MCF 10A (cell line): Measurements from ENCODE around the gene RIMS3. TPM values are rescaled to one million over a fixed set of nuclear protein-coding genes. Genes with fewer than 3 reads are reported as not detected.

Source experiments
- BruUV-seq: library from RNA; stranded (reverse); fragments of 400-500 nt; replicated peaks from 2 replicates; lab custom pipeline; 2021; lab: Mats Ljungman, UMichigan
- CTCF ChIA-PET: fragments of 300-600 bp; sonication (Branson Sonifier 250); formaldehyde crosslinking; extraction: SDS; loops from one replicate; lab custom pipeline; 2021; ENCODE audit warnings: antibody characterized with exemption, inconsistent platforms; lab: Yijun Ruan, JAX
- POLR2A ChIA-PET: fragments of 300-600, 350-650 bp; sonication (Branson Sonifier 250); formaldehyde crosslinking; extraction: SDS; loops from one replicate; lab custom pipeline; 2020; ENCODE audit warnings: antibody characterized with exemption, inconsistent platforms; lab: Yijun Ruan, JAX
- DNase-seq: peaks from one replicate; pipeline ENCODE4 v3.0.0-alpha.2; 2018; ENCODE audit not compliant: unreplicated experiment
- H3K27ac Mint-ChIP-seq: one replicate; pipeline ENCODE4 v1.8.0; 2022; ENCODE audit warnings: mild to moderate bottlenecking, low read depth, mixed read lengths; ENCODE audit not compliant: unreplicated experiment
- H3K27me3 Mint-ChIP-seq: one replicate; pipeline ENCODE4 v1.8.0; 2022; ENCODE audit warnings: mixed read lengths; ENCODE audit not compliant: insufficient read depth, unreplicated experiment
- H3K36me3 Mint-ChIP-seq: one replicate; pipeline ENCODE4 v1.8.0; 2022; ENCODE audit warnings: mild to moderate bottlenecking, moderate library complexity, mixed read lengths; ENCODE audit not compliant: insufficient read depth, unreplicated experiment
- H3K4me1 Mint-ChIP-seq: one replicate; pipeline ENCODE4 v1.8.0; 2022; ENCODE audit warnings: mixed read lengths; ENCODE audit not compliant: insufficient read depth, unreplicated experiment
- H3K4me3 Mint-ChIP-seq: one replicate; pipeline ENCODE4 v1.8.0; 2022; ENCODE audit warnings: mild to moderate bottlenecking, moderate library complexity, mixed read lengths; ENCODE audit not compliant: unreplicated experiment
- H3K9me3 Mint-ChIP-seq: one replicate; pipeline ENCODE4 v1.8.0; 2022; ENCODE audit warnings: mixed read lengths; ENCODE audit not compliant: unreplicated experiment
- intact Hi-C: fragments of 100-400 bp; cut with micrococcal nuclease; formaldehyde crosslinking; loops from 2 replicates; pipeline ENCODE4 v1.14.1; 2022
- total RNA-seq: library from RNA; stranded (reverse); gene quantifications from 2 replicates; pipeline ENCODE4 v1.2.3, GENCODE V29; 2022
- TF ChIP-seq, protein P1 (sequence below): fragments of 200-600 bp; IDR thresholded peaks from one replicate; pipeline ENCODE4 v1.8.0; 2022; ENCODE audit warnings: antibody characterized with exemption, mild to moderate bottlenecking; ENCODE audit not compliant: unreplicated experiment

The RIMS3 gene
- total RNA-seq, 1 experiment from 2014 or later, result 0.58 TPM

DNA sequence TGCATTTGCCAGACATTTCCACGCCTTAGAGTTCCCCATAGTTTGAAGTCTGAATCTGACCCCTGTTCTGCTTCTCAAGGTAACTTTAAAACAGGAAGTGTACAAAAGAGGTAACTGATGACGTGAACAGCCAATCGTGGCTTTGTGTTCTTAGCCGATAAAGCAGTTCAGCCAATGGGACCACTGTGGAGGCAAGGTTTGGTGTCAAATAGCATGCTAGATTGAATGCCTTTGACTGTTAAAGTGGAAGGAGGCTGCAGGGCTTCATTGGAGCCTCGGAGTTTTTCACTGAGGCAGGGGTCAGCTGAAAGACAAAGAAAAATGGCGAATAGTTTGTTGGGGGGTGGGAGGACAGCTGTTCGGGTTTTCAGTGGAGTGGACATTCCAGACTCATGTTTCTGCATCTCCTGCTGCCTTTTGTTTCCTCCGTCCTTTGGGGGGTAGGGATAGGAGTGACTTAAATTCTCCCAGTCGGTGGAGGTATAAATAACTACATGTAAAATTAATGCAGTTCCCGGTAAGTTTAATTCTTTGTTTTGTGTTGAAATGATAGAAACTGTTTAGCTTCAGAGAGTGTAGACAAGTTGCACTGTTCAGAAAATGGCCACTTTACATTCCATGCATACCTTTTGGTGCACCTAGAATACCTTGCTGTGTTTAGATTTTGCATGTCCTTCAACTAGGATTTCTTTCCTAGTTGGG is 43.8 kb upstream of the RIMS3 start:
- ChIA-PET POLR2A (interaction anchor here (0.6 to 19.5 kb wide), 14 partner anchors 12 to 792 kb away, joined by 3 to 633 read pairs (median 6); partner anchors contain the start of genes NFYC, ZFP69B and ZNF684), CTCF (interaction anchor here (0.6 to 1.2 kb wide), 2 partner anchors 8 to 223 kb away, joined by 3 read pairs; no protein-coding TSS in a partner anchor)
- H3K36me3 Mint-ChIP-seq, result peaks cover 21% of the 10 kb centered on the region
- DNase-seq, result peak; percentile 97
- H3K4me1 Mint-ChIP-seq, result peaks cover 26% of the 10 kb centered on the region
- TF ChIP-seq, protein P1, sequence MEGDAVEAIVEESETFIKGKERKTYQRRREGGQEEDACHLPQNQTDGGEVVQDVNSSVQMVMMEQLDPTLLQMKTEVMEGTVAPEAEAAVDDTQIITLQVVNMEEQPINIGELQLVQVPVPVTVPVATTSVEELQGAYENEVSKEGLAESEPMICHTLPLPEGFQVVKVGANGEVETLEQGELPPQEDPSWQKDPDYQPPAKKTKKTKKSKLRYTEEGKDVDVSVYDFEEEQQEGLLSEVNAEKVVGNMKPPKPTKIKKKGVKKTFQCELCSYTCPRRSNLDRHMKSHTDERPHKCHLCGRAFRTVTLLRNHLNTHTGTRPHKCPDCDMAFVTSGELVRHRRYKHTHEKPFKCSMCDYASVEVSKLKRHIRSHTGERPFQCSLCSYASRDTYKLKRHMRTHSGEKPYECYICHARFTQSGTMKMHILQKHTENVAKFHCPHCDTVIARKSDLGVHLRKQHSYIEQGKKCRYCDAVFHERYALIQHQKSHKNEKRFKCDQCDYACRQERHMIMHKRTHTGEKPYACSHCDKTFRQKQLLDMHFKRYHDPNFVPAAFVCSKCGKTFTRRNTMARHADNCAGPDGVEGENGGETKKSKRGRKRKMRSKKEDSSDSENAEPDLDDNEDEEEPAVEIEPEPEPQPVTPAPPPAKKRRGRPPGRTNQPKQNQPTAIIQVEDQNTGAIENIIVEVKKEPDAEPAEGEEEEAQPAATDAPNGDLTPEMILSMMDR, result no peak
- intact Hi-C loops, result no loop called here
- no TSS peak for BruUV-seq
- H3K27me3 Mint-ChIP-seq, result no peaks in the 10 kb centered on the region
- peak overlapping the region; percentile 97 for H3K4me3 Mint-ChIP-seq
- no peaks in the 10 kb centered on the region for H3K9me3 Mint-ChIP-seq
- peak overlapping the region; percentile 90 for H3K27ac Mint-ChIP-seq

DNA sequence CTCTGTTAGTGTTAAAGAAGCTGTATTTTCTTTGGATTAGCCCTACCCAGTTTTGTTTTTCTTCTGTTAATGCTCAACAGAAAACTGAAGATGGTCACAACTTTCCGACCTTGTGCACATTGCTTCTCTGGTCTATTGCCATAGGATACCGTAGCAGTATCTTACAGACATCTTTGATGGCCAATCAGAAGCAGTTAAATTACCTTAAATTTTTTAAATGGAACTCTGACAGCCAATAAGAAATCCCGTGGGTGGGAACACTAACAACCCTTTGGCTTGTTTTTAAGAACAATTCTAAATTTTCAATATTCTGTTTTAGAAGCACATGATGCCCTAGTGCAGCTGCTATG is 43.2 kb upstream of the RIMS3 start:
- peak overlapping the region; percentile 90 for H3K27ac Mint-ChIP-seq
- no TSS peak for BruUV-seq
- H3K36me3 Mint-ChIP-seq, result peaks cover 18% of the 10 kb centered on the region

DNA sequence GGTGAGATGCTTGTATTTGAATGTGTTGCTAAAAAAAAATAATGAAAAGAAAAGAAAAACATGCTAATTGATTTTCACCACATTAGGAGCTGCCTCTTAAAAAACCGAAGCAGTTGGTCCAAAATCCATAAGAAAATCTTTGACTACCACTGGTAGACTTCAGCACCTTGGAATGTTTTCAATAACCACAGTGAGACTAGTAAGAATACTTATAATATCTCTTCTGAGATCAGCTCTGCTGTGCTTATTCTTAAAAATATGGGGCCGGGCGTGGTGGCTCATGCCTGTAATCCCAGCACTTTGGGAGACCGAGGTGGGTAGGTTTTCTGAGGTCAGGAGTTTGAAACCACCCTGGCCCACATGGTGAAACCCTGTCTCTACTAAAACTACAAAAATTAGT is 41.1 kb upstream of the RIMS3 start:
- H3K27ac Mint-ChIP-seq, result no peak overlapping the region
- H3K36me3 Mint-ChIP-seq, result peaks cover 8% of the 10 kb centered on the region
- POLR2A ChIA-PET, result interaction anchor here (0.9 to 8.2 kb wide), 2 partner anchors 14 to 45 kb away, joined by 3 to 138 read pairs; partner anchors contain the start of gene NFYC
- no peaks in the 10 kb centered on the region for H3K27me3 Mint-ChIP-seq
- H3K9me3 Mint-ChIP-seq, result no peaks in the 10 kb centered on the region
- no peak for DNase-seq
- intact Hi-C loops, result no loop called here
- H3K4me1 Mint-ChIP-seq, result peaks cover 23% of the 10 kb centered on the region
- TF ChIP-seq, protein P1, result no peak
- BruUV-seq, result no TSS peak
- no peak overlapping the region for H3K4me3 Mint-ChIP-seq
- CTCF ChIA-PET, result interaction anchor here (0.7 to 1.7 kb wide), 3 partner anchors 8 to 836 kb away, joined by 3 to 8 read pairs (median 3); no protein-coding TSS in a partner anchor

More for the DNA sequence above, 43.2 kb upstream of the RIMS3 start:
- Mint-ChIP-seq H3K4me1 (peaks cover 26% of the 10 kb centered on the region), H3K4me3 (peak overlapping the region; percentile 97), H3K27me3 (no peaks in the 10 kb centered on the region), H3K9me3 (no peaks in the 10 kb centered on the region)
- TF ChIP-seq, protein P1, result no peak
- DNase-seq, result no peak
- intact Hi-C loops, result no loop called here
- ChIA-PET CTCF (interaction anchor here (0.6 to 0.8 kb wide), 2 partner anchors 18 to 223 kb away, joined by 3 to 4 read pairs; partner anchors contain the start of gene NFYC), POLR2A (interaction anchor here (0.7 to 19.5 kb wide), 8 partner anchors 12 to 334 kb away, joined by 3 to 633 read pairs (median 12); partner anchors contain the start of gene NFYC)
